ENCODE data around the gene CYSLTR2. TPM values are rescaled to one million over a fixed set of nuclear protein-coding genes. Genes with fewer than 3 reads are reported as not detected.

CYSLTR2 gene
- total and polyA plus RNA-seq, 2 of the 8 experiments (the other 6 are each of a cell fraction or from before 2014, with no cell fraction given): not detected

GRCh38 chr13:48636550-48636949 lies 17.2 kb upstream of the CYSLTR2 start:
- H3K36me3 ChIP-seq (ENCODE audit: control insufficient read depth in 2 of 4, insufficient read depth in 4 of 4, low read length in 3 of 4): no peaks in the 10 kb centered on the region
- no peak overlapping the region for H2AK5ac ChIP-seq (ENCODE audit: low read depth, low read length)
- no peak overlapping the region for H3K9ac ChIP-seq (replicated peaks in 1 of 4; ENCODE audit: extremely low read depth in 1 of 4, low read depth in 3 of 4, low read length in 3 of 4)
- H3K4ac ChIP-seq (replicated peaks; ENCODE audit: insufficient read length, low read depth, low read length): no peak overlapping the region
- H3K27ac ChIP-seq (ENCODE audit: low read depth, low read length): no peak overlapping the region
- H2BK120ac ChIP-seq (replicated peaks; ENCODE audit: low read depth, low read length): no peak overlapping the region
- H3K9me3 ChIP-seq (ENCODE audit: insufficient read depth in 2 of 2, low read depth in 1 of 2, low read length in 1 of 2): peaks cover 9 to 11% of the 10 kb centered on the region in 2 experiments; a peak in 3 of 4 replicates
- H3K79me2 ChIP-seq (ENCODE audit: control insufficient read depth in 1 of 2, insufficient read depth in 2 of 2, low read length in 2 of 2): no peaks in the 10 kb centered on the region
- DNase-seq (ENCODE audit: low read depth in 1 of 2, low spot score in 2 of 2) (no peak), FAIRE-seq (no peak)
- H2BK12ac ChIP-seq (ENCODE audit: low read depth, low read length): no peak overlapping the region
- H3K14ac ChIP-seq (ENCODE audit: insufficient read length): no peak overlapping the region
- no peaks in the 10 kb centered on the region; the same call in 1 of the 2 replicates for H3K23me2 ChIP-seq (ENCODE audit: low read depth, low read length)
- no peak overlapping the region for H3K18ac ChIP-seq (ENCODE audit: extremely low read depth, low read length)
- H2BK15ac ChIP-seq (ENCODE audit: low read length): no peak overlapping the region
- no peak overlapping the region for H3K4me3 ChIP-seq (ENCODE audit: extremely low read depth in 1 of 4, insufficient read depth in 2 of 4, low read depth in 3 of 4, low read length in 4 of 4)
- H4K91ac ChIP-seq (replicated peaks; ENCODE audit: insufficient read length, low read length): no peak overlapping the region
- H4K8ac ChIP-seq (ENCODE audit: extremely low read depth, insufficient read depth, low read length): no peak overlapping the region
- H3K4me2 ChIP-seq (ENCODE audit: insufficient read depth in 1 of 2, low read depth in 2 of 2, low read length in 2 of 2): no peak overlapping the region
- no peak overlapping the region for H3K56ac ChIP-seq (replicated peaks; ENCODE audit: insufficient read length, low read depth, low read length)
- no peak overlapping the region for H2BK5ac ChIP-seq (ENCODE audit: low read depth, low read length)
- no peak overlapping the region for H2BK20ac ChIP-seq (ENCODE audit: low read length)
- H3K79me1 ChIP-seq (ENCODE audit: low read depth, low read length): no peaks in the 10 kb centered on the region
- ChIA-PET POLR2A (ENCODE audit: partially characterized antibody) (interaction anchor here (0.6 to 1.5 kb wide), 2 partner anchors 13 to 26 kb away, joined by 3 read pairs; no protein-coding TSS in a partner anchor), CTCF (ENCODE audit: partially characterized antibody) (interaction anchor here (0.7 to 1.7 kb wide), 3 partner anchors 9 to 40 kb away, joined by 3 to 7 read pairs (median 5); no protein-coding TSS in a partner anchor)
- H4K20me1 ChIP-seq (replicated peaks in 1 of 2; ENCODE audit: control insufficient read depth in 1 of 2, insufficient read depth in 2 of 2, low read length in 2 of 2): no peaks in the 10 kb centered on the region
- H4K5ac ChIP-seq (ENCODE audit: insufficient read length, low read depth, low read length): no peak overlapping the region
- no peak overlapping the region for H2AFZ ChIP-seq (ENCODE audit: low read length)
- H3K27me3 ChIP-seq (replicated peaks in 1 of 4; ENCODE audit: control insufficient read depth in 3 of 4, extremely low read depth in 1 of 4, insufficient read depth in 3 of 4, low read length in 3 of 4): no peaks in the 10 kb centered on the region
- H3K23ac ChIP-seq (ENCODE audit: insufficient read length): no peak overlapping the region
- H3K4me1 ChIP-seq (replicated peaks in 1 of 4; ENCODE audit: control insufficient read depth in 3 of 4, insufficient read depth in 4 of 4, low read length in 3 of 4): no peaks in the 10 kb centered on the region
- TF ChIP-seq TCF12 (IDR thresholded peaks at IDR 0.05; ENCODE audit: low read depth, low read length) (no peak), RBBP5 (IDR thresholded peaks at IDR 0.05; ENCODE audit: borderline replicate concordance, low read depth, low read length) (no peak), ATF2 (IDR thresholded peaks at IDR 0.05; ENCODE audit: low read length) (no peak), KDM5A (IDR thresholded peaks at IDR 0.05; ENCODE audit: low read length) (no peak), HDAC2 (IDR thresholded peaks at IDR 0.05; ENCODE audit: borderline replicate concordance in 1 of 2, low read depth in 2 of 2, low read length in 2 of 2) (no peak), GABPA (IDR thresholded peaks at IDR 0.05; ENCODE audit: borderline replicate concordance, insufficient read depth, low read length) (no peak), ZNF274 (IDR thresholded peaks at IDR 0.05; ENCODE audit: borderline replicate concordance, extremely low read depth, low read length) (no peak), SIN3A (conservative IDR thresholded peaks at IDR 0.05 in 1 of 2, IDR thresholded peaks at IDR 0.05 in 1 of 2; ENCODE audit: low read depth in 1 of 2, low read length in 2 of 2) (no peak), YY1 (IDR thresholded peaks at IDR 0.05; ENCODE audit: low read depth, low read length) (no peak), KDM4A (IDR thresholded peaks at IDR 0.05; ENCODE audit: low read depth, low read length, severe bottlenecking) (no peak), E2F6 (IDR thresholded peaks at IDR 0.05) (no peak)
